Measurements from ENCODE around the gene PPP1R18. TPM values are rescaled to one million over a fixed set of nuclear protein-coding genes. Genes with fewer than 3 reads are reported as not detected.

Gene PPP1R18
- total RNA-seq, 1 donor from 2014 or later = 44.0 TPM

Other genes with a start within 250 kb of the PPP1R18 start
- 385 TPM for gene HLA-E, start 197.1 kb downstream of the PPP1R18 start, total RNA-seq
- 68.1 TPM for gene GNL1, start 130.2 kb downstream of the PPP1R18 start, total RNA-seq
- 8.0 TPM for gene PRR3, start 129.3 kb downstream of the PPP1R18 start, total RNA-seq
- gene ABCF1, start 115.2 kb downstream of the PPP1R18 start, total RNA-seq = 48.7 TPM
- 95.6 TPM for gene PPP1R10, start 69.4 kb downstream of the PPP1R18 start, total RNA-seq
- gene MRPS18B, start 68.8 kb downstream of the PPP1R18 start, total RNA-seq = 45.2 TPM
- 23.5 TPM for gene ATAT1, start 59.8 kb downstream of the PPP1R18 start, total RNA-seq
- 30.3 TPM for gene C6orf136, start 39.5 kb downstream of the PPP1R18 start, total RNA-seq
- gene DHX16, start 13.6 kb downstream of the PPP1R18 start, total RNA-seq = 31.2 TPM
- gene NRM, start 4.3 kb upstream of the PPP1R18 start, total RNA-seq = 7.7 TPM
- 33.4 TPM for gene MDC1, start 30.6 kb upstream of the PPP1R18 start, total RNA-seq
- gene TUBB, start 33.7 kb upstream of the PPP1R18 start, total RNA-seq = 277 TPM
- gene FLOT1, start 56.0 kb upstream of the PPP1R18 start, total RNA-seq = 177 TPM
- gene IER3, start 57.9 kb upstream of the PPP1R18 start, total RNA-seq = 61.7 TPM
- gene DDR1, start 197.9 kb upstream of the PPP1R18 start, total RNA-seq = 457 TPM
- 37.0 TPM for gene GTF2H4, start 221.6 kb upstream of the PPP1R18 start, total RNA-seq
- gene VARS2, start 227.6 kb upstream of the PPP1R18 start, total RNA-seq = 61.4 TPM
- gene SFTA2, start 245.5 kb upstream of the PPP1R18 start, total RNA-seq = 149 TPM